Uterus (tissue), 2 donors: ENCODE results near the gene RPS6KL1.

Experiments used
- CTCF ChIP-seq, 4 experiments: fragments of 200-600 bp in 2 of 4; fragments of 450-650 bp in 2 of 4; sonication (generic) in 2 of 4; IDR thresholded peaks; one replicate each; pipeline ENCODE4 v1.5.1; 2016 to 2019; ENCODE audit warnings: antibody characterized with exemption in 4 of 4, mild to moderate bottlenecking in 2 of 4, moderate library complexity in 1 of 4
- POLR2A ChIP-seq, 2 donors: fragments of 450-650 bp; IDR thresholded peaks; one replicate each; pipeline ENCODE4 v1.6.1; 2016; ENCODE audit warnings: antibody characterized with exemption in 2 of 2, mild to moderate bottlenecking in 1 of 2, moderate library complexity in 1 of 2

GRCh38 chr14:74921053-74921620 is 1.9 kb downstream of the RPS6KL1 start:
- TF ChIP-seq CTCF (IDR thresholded peaks at IDR 0.05) (no peak), POLR2A (IDR thresholded peaks at IDR 0.05) (no peak)
